Mucosa of rectum (tissue), 2 donors: ENCODE measurements around the gene CCDC8.
A peak's percentile ranks its signal among the peaks of the same experiment; 100 is the strongest.
"Not testable (repeated sequence)": the region's sequence is repeated elsewhere in the genome, so short reads cannot be mapped to it uniquely, and the experiment has no call there.

Source experiments
- H3K27ac ChIP-seq, 2 donors: one replicate each; pipeline ENCODE4 v1.7.0; 2013; ENCODE audit warnings: inconsistent platforms in 2 of 2, low read depth in 2 of 2, low read length in 2 of 2
- H3K27me3 ChIP-seq, 2 donors: one replicate each; pipeline ENCODE4 v1.7.0; 2013; ENCODE audit warnings: low read length in 2 of 2; ENCODE audit not compliant: control insufficient read depth in 2 of 2, insufficient read depth in 2 of 2
- H3K36me3 ChIP-seq, 2 donors: one replicate each; pipeline ENCODE4 v1.7.0; 2013; ENCODE audit warnings: low read length in 2 of 2; ENCODE audit not compliant: control insufficient read depth in 2 of 2, insufficient read depth in 2 of 2
- H3K4me1 ChIP-seq, 2 donors: one replicate each; pipeline ENCODE4 v1.7.0; 2013; ENCODE audit warnings: low read length in 2 of 2, mild to moderate bottlenecking in 1 of 2; ENCODE audit not compliant: control insufficient read depth in 2 of 2, insufficient read depth in 2 of 2
- H3K4me3 ChIP-seq, 2 donors: one replicate each; pipeline ENCODE4 v1.7.0; 2013; ENCODE audit warnings: low read length in 2 of 2
- H3K9ac ChIP-seq, 2 donors: one replicate each; pipeline ENCODE4 v1.7.0; 2013; ENCODE audit warnings: low read length in 2 of 2, low read depth in 1 of 2, mild to moderate bottlenecking in 1 of 2
- H3K9me3 ChIP-seq, 2 donors: one replicate each; pipeline ENCODE4 v1.7.0; 2013; ENCODE audit warnings: low read length in 2 of 2; ENCODE audit not compliant: control insufficient read depth in 2 of 2
- donor health status: healthy.
- donor health status: Normal muscosa, but diverticular disease.

Gene CCDC8

GRCh38 chr19:46429999-46430398, 16.6 kb upstream of the CCDC8 start:
- no peak overlapping the region for H3K27ac ChIP-seq
- H3K9me3 ChIP-seq = peaks cover 0 to 3% of the 10 kb centered on the region in 2 donors
- H3K9ac ChIP-seq = no peak overlapping the region
- H3K4me1 ChIP-seq = peaks cover 0 to 4% of the 10 kb centered on the region in 2 donors
- no peaks in the 10 kb centered on the region for H3K36me3 ChIP-seq
- H3K4me3 ChIP-seq = no peak overlapping the region
- peaks cover 22% of the 10 kb centered on the region in 2 donors for H3K27me3 ChIP-seq

- Histone ChIP-seq H3K27me3 (peaks cover 22 to 25% of the 10 kb centered on the region in 2 donors), H3K9me3 (peaks cover 0 to 3% of the 10 kb centered on the region in 2 donors), H3K9ac (no peak within 1 kb of the TSS), H3K4me3 (peak within 1 kb of the TSS; percentile 0 to 31), H3K4me1 (peaks cover 0 to 4% of the 10 kb centered on the region in 2 donors), H3K27ac (no peak within 1 kb of the TSS), H3K36me3 (no peaks in the 10 kb centered on the region)
Measured at GRCh38 chr19:46428239-46429135, 15.1 kb upstream of the CCDC8 start, which contains the start of gene PNMA8C. Gene PNMA8C (minus strand): TSS chr19:46428936. CDS start chr19:46428359, 577 bp downstream.

GRCh38 chr19:46427518-46428045, 14.2 kb upstream of the CCDC8 start:
- Histone ChIP-seq H3K27ac (no peak overlapping the region), H3K27me3 (peaks cover 22 to 25% of the 10 kb centered on the region in 2 donors), H3K9me3 (peaks cover 0 to 3% of the 10 kb centered on the region in 2 donors), H3K9ac (no peak overlapping the region), H3K4me1 (peaks cover 0 to 4% of the 10 kb centered on the region in 2 donors), H3K4me3 (no peak overlapping the region), H3K36me3 (no peaks in the 10 kb centered on the region)

GRCh38 chr19:46426506-46427162, 13.3 kb upstream of the CCDC8 start:
- Histone ChIP-seq H3K4me3 (peak overlapping the region; percentile 10 to 71), H3K36me3 (no peaks in the 10 kb centered on the region), H3K27me3 (peaks cover 23% of the 10 kb centered on the region in 2 donors), H3K27ac (no peak overlapping the region), H3K9me3 (peaks cover 0 to 3% of the 10 kb centered on the region in 2 donors), H3K9ac (peak overlapping the region in 1 of 2 donors; percentile 41), H3K4me1 (peaks cover 0 to 4% of the 10 kb centered on the region in 2 donors)

- Histone ChIP-seq H3K4me1 (peaks cover 0 to 4% of the 10 kb centered on the region in 2 donors), H3K27ac (no peak overlapping the region), H3K36me3 (no peaks in the 10 kb centered on the region), H3K4me3 (peak overlapping the region; percentile 10 to 71), H3K9ac (peak overlapping the region in 1 of 2 donors; percentile 7), H3K27me3 (peaks cover 21 to 23% of the 10 kb centered on the region in 2 donors), H3K9me3 (peaks cover 0 to 3% of the 10 kb centered on the region in 2 donors)
Measured at GRCh38 chr19:46426035-46426505, 12.7 kb upstream of the CCDC8 start.

- H3K27ac ChIP-seq = no peak overlapping the region
- peaks cover 0 to 3% of the 10 kb centered on the region in 2 donors for H3K9me3 ChIP-seq
- no peak overlapping the region for H3K9ac ChIP-seq
- H3K27me3 ChIP-seq = peaks cover 12 to 18% of the 10 kb centered on the region in 2 donors
- peaks cover 0 to 4% of the 10 kb centered on the region in 2 donors for H3K4me1 ChIP-seq
- H3K36me3 ChIP-seq = no peaks in the 10 kb centered on the region
- no peak overlapping the region for H3K4me3 ChIP-seq
Measured at GRCh38 chr19:46423188-46423587, 9.8 kb upstream of the CCDC8 start.

- peaks cover 9 to 14% of the 10 kb centered on the region in 2 donors for H3K27me3 ChIP-seq
Measured at GRCh38 chr19:46422344-46422743, 9.0 kb upstream of the CCDC8 start.

GRCh38 chr19:46420056-46420455, 6.7 kb upstream of the CCDC8 start:
- Histone ChIP-seq H3K9me3 (no peaks in the 10 kb centered on the region), H3K4me3 (no peak overlapping the region), H3K36me3 (no peaks in the 10 kb centered on the region), H3K27ac (no peak overlapping the region), H3K9ac (no peak overlapping the region), H3K27me3 (peaks cover 10 to 12% of the 10 kb centered on the region in 2 donors), H3K4me1 (peaks cover 0 to 2% of the 10 kb centered on the region in 2 donors)

More at GRCh38 chr19:46422344-46422743, 9.0 kb upstream of the CCDC8 start:
- Histone ChIP-seq H3K4me3 (no peak overlapping the region), H3K36me3 (no peaks in the 10 kb centered on the region), H3K9me3 (peaks cover 0 to 3% of the 10 kb centered on the region in 2 donors), H3K27ac (no peak overlapping the region), H3K9ac (no peak overlapping the region), H3K4me1 (peaks cover 0 to 4% of the 10 kb centered on the region in 2 donors)

GRCh38 chr19:46415804-46416709, 2.7 kb upstream of the CCDC8 start:
- not testable (repeated sequence) for H3K36me3 ChIP-seq, H3K9me3 ChIP-seq, H3K27ac ChIP-seq, H3K4me1 ChIP-seq, H3K9ac ChIP-seq
- peaks cover 23 to 34% of the 10 kb centered on the region in 2 donors for H3K27me3 ChIP-seq
- peak overlapping the region; percentile 30 to 41 for H3K4me3 ChIP-seq
